H1 (cell line): Measurements from ENCODE around the gene SERPINA12. TPM values are rescaled to one million over a fixed set of nuclear protein-coding genes. Genes with fewer than 3 reads are reported as not detected.

Source experiments
- CTCF ChIA-PET: fragments of 300-600 bp; sonication (Branson Sonifier 250); formaldehyde crosslinking; loops from one replicate; lab custom pipeline; 2021; ENCODE audit not compliant: partially characterized antibody; lab: Charles Lee
- POLR2A ChIA-PET: fragments of 300-600 bp; sonication (Branson Sonifier 250); formaldehyde crosslinking; loops from one replicate; lab custom pipeline; 2021; ENCODE audit warnings: inconsistent platforms; ENCODE audit not compliant: partially characterized antibody; lab: Charles Lee
- DNase-seq, 2 experiments: peaks; one replicate each; pipeline versions ENCODE4 v3.0.0 to v3.0.0-alpha.2; 2010 to 2022; ENCODE audit warnings: low spot score in 2 of 2, low read depth in 1 of 2, mixed read lengths in 1 of 2
- FAIRE-seq: peaks from 2 replicates; lab custom pipeline; 2011; peaks lifted over from hg19 to GRCh38; lab: Jason Lieb, UNC
- H2AFZ ChIP-seq: 2 replicates; pipeline ENCODE4 v1.8.1; 2012; ENCODE audit warnings: low read length, inconsistent platforms
- H2AK5ac ChIP-seq: 2 replicates; pipeline ENCODE4 v1.6.1; 2013; ENCODE audit warnings: low read depth, low read length
- H2BK120ac ChIP-seq: replicated peaks from 2 replicates; pipeline ENCODE3; 2013; ENCODE audit warnings: low read depth, low read length, inconsistent platforms
- H2BK12ac ChIP-seq: 2 replicates; pipeline ENCODE4 v1.6.1; 2013; ENCODE audit warnings: low read depth, low read length
- H2BK15ac ChIP-seq: 2 replicates; pipeline ENCODE4 v1.6.1; 2013; ENCODE audit warnings: low read length
- H2BK20ac ChIP-seq: 2 replicates; pipeline ENCODE4 v1.6.1; 2013; ENCODE audit warnings: low read length
- H2BK5ac ChIP-seq: 2 replicates; pipeline ENCODE4 v1.6.1; 2013; ENCODE audit warnings: low read depth, low read length
- H3K14ac ChIP-seq: 2 replicates; pipeline ENCODE4 v1.6.1; 2013; ENCODE audit warnings: inconsistent platforms; ENCODE audit not compliant: insufficient read length
- H3K18ac ChIP-seq: 2 replicates; pipeline ENCODE4 v1.6.1; 2013; ENCODE audit warnings: low read length; ENCODE audit errors: extremely low read depth
- H3K23ac ChIP-seq: 2 replicates; pipeline ENCODE4 v1.6.1; 2013; ENCODE audit warnings: inconsistent platforms; ENCODE audit not compliant: insufficient read length
- H3K23me2 ChIP-seq: 2 replicates; pipeline ENCODE4 v1.6.1; 2013; ENCODE audit warnings: low read depth, low read length
- H3K27ac ChIP-seq: 2 replicates; pipeline ENCODE4 v1.6.1; 2011; ENCODE audit warnings: low read depth, low read length, inconsistent platforms
- H3K27me3 ChIP-seq, 4 experiments: replicated peaks in 1 of 4; 1 replicate in 1 of 4; 2 replicates in 3 of 4; pipeline versions ENCODE4 v1.6.1 to v1.8.1; 2011 to 2013; ENCODE audit warnings: low read length in 3 of 4, mild to moderate bottlenecking in 3 of 4, inconsistent platforms in 2 of 4, mixed read lengths in 2 of 4, moderate library complexity in 1 of 4; ENCODE audit not compliant: control insufficient read depth in 3 of 4, insufficient read depth in 3 of 4; ENCODE audit errors: extremely low read depth in 1 of 4
- H3K36me3 ChIP-seq, 4 experiments: 2 replicates each; pipeline versions ENCODE4 v1.6.1 to v1.8.1; 2011 to 2013; ENCODE audit warnings: mild to moderate bottlenecking in 4 of 4, low read length in 3 of 4, moderate library complexity in 2 of 4, control low read depth in 1 of 4, inconsistent platforms in 1 of 4; ENCODE audit not compliant: insufficient read depth in 4 of 4, control insufficient read depth in 2 of 4
- H3K4ac ChIP-seq: replicated peaks from 2 replicates; pipeline ENCODE3; 2013; ENCODE audit warnings: low read length, low read depth, mixed read lengths, inconsistent platforms; ENCODE audit not compliant: insufficient read length
- H3K4me1 ChIP-seq, 4 experiments: replicated peaks in 1 of 4; 1 replicate in 1 of 4; 2 replicates in 3 of 4; pipeline versions ENCODE4 v1.6.1 to v1.8.1; 2011 to 2013; ENCODE audit warnings: low read length in 3 of 4, inconsistent platforms in 2 of 4, mixed read lengths in 1 of 4; ENCODE audit not compliant: insufficient read depth in 4 of 4, control insufficient read depth in 3 of 4
- H3K4me2 ChIP-seq, 2 experiments: 2 replicates each; pipeline versions ENCODE4 v1.6.1 to v1.8.1; 2011 to 2013; ENCODE audit warnings: low read depth in 2 of 2, low read length in 2 of 2, control low read depth in 1 of 2, inconsistent platforms in 1 of 2, mild to moderate bottlenecking in 1 of 2; ENCODE audit not compliant: insufficient read depth in 1 of 2
- H3K4me3 ChIP-seq, 4 experiments: fragments of 200-600, 300-600 bp in 1 of 4; sonication (generic), shearing (Covaris generic), sonication (Bioruptor Twin) in 1 of 4; 2 replicates each; pipeline versions ENCODE4 v1.5.1 to v1.8.1; 2011 to 2016; ENCODE audit warnings: low read length in 4 of 4, low read depth in 3 of 4, control low read depth in 2 of 4, inconsistent platforms in 2 of 4, mild to moderate bottlenecking in 2 of 4, mixed read lengths in 1 of 4, moderate library complexity in 1 of 4; ENCODE audit not compliant: insufficient read depth in 2 of 4; ENCODE audit errors: extremely low read depth in 1 of 4
- H3K56ac ChIP-seq: replicated peaks from 2 replicates; pipeline ENCODE3; 2013; ENCODE audit warnings: low read depth, mild to moderate bottlenecking, mixed read lengths, low read length, inconsistent platforms; ENCODE audit not compliant: insufficient read length
- H3K79me1 ChIP-seq: 2 replicates; pipeline ENCODE4 v1.6.1; 2013; ENCODE audit warnings: low read depth, low read length, control low read depth
- H3K79me2 ChIP-seq, 2 experiments: 2 replicates each; pipeline versions ENCODE4 v1.6.1 to v1.8.1; 2012 to 2013; ENCODE audit warnings: low read length in 2 of 2, mild to moderate bottlenecking in 2 of 2, inconsistent platforms in 1 of 2; ENCODE audit not compliant: insufficient read depth in 2 of 2, control insufficient read depth in 1 of 2
- H3K9ac ChIP-seq, 4 experiments: replicated peaks in 1 of 4; 1 replicate in 1 of 4; 2 replicates in 3 of 4; pipeline versions ENCODE4 v1.6.1 to v1.8.1; 2011 to 2013; ENCODE audit warnings: low read depth in 3 of 4, low read length in 3 of 4, control low read depth in 2 of 4, mild to moderate bottlenecking in 2 of 4, moderate library complexity in 2 of 4, inconsistent platforms in 1 of 4; ENCODE audit errors: extremely low read depth in 1 of 4
- H3K9me3 ChIP-seq, 2 experiments: 2 replicates each; pipeline versions ENCODE4 v1.6.1 to v1.8.1; 2012 to 2013; ENCODE audit warnings: mild to moderate bottlenecking in 2 of 2, moderate library complexity in 2 of 2, control low read depth in 1 of 2, inconsistent platforms in 1 of 2, low read depth in 1 of 2, low read length in 1 of 2, mixed read lengths in 1 of 2; ENCODE audit not compliant: insufficient read depth in 2 of 2
- H4K20me1 ChIP-seq, 2 experiments: replicated peaks in 1 of 2; 2 replicates each; pipeline versions ENCODE3 to v1.8.1; 2011 to 2013; ENCODE audit warnings: inconsistent platforms in 2 of 2, low read length in 2 of 2, mild to moderate bottlenecking in 1 of 2; ENCODE audit not compliant: insufficient read depth in 2 of 2, control insufficient read depth in 1 of 2
- H4K5ac ChIP-seq: 2 replicates; pipeline ENCODE4 v1.6.1; 2013; ENCODE audit warnings: low read length, low read depth, mixed read lengths, inconsistent platforms; ENCODE audit not compliant: insufficient read length
- H4K8ac ChIP-seq: 2 replicates; pipeline ENCODE4 v1.8.0; 2013; ENCODE audit warnings: mild to moderate bottlenecking, moderate library complexity, low read length, inconsistent platforms; ENCODE audit not compliant: insufficient read depth; ENCODE audit errors: extremely low read depth
- H4K91ac ChIP-seq: replicated peaks from 2 replicates; pipeline ENCODE3; 2013; ENCODE audit warnings: low read length, mixed read lengths, inconsistent platforms; ENCODE audit not compliant: insufficient read length
- NANOG ChIP-seq: IDR thresholded peaks from 2 replicates; pipeline ENCODE4 v1.6.1; 2011; ENCODE audit warnings: low read length, low read depth, mild to moderate bottlenecking, inconsistent platforms; ENCODE audit not compliant: insufficient read depth, poor library complexity, severe bottlenecking
- SP2 ChIP-seq: IDR thresholded peaks from 2 replicates; pipeline ENCODE4 v1.6.1; 2012; ENCODE audit warnings: mild to moderate bottlenecking, low read length, inconsistent platforms
- TCF12 ChIP-seq: IDR thresholded peaks from 2 replicates; pipeline ENCODE4 v1.6.1; 2011; ENCODE audit warnings: low read depth, mild to moderate bottlenecking, low read length
- TEAD4 ChIP-seq: IDR thresholded peaks from 2 replicates; pipeline ENCODE4 v1.6.1; 2012; ENCODE audit warnings: low read depth, low read length, inconsistent platforms, mixed read lengths
- WGBS, 2 experiments: shearing (Covaris generic) in 1 of 2; methylation state at CpG; one replicate each; pipeline versions ENCODE4 v1.1.6 to v1.1.7; 2013 to 2015; ENCODE audit warnings: low lambda C conversion rate in 2 of 2, mixed read lengths in 2 of 2, inconsistent platforms in 1 of 2, low coverage in 1 of 2, missing lambda C conversion rate in 1 of 2; ENCODE audit not compliant: insufficient replicate concordance in 2 of 2, insufficient coverage in 1 of 2, insufficient read length in 1 of 2; ENCODE audit errors: extremely low coverage in 1 of 2, missing lambda C conversion rate in 1 of 2; 5-methylcytosine and 5-hydroxymethylcytosine counted together
- polyA plus RNA-seq, 7 experiments: library from polyadenylated mRNA; depleted of rRNA in 3 of 7; stranded (reverse) in 5 of 7; unstranded in 2 of 7; fragments of >200 nt in 5 of 7; fragments of 200-250 nt in 2 of 7; gene quantifications; 1 replicate in 5 of 7; 2 replicates in 1 of 7; 4 replicates in 1 of 7; pipeline versions ENCODE4 v1.2.1 to v1.2.3, GENCODE V29; 2011 to 2013; ENCODE audit warnings: missing spikeins in 2 of 7, mixed read lengths in 2 of 7
- total RNA-seq: library from RNA; stranded (reverse); fragmentation: NEBNext Ultra II Directional; extraction: Animal tissue kit (Norgen Biotek cat#: 25700); gene quantifications from 2 replicates; pipeline ENCODE4 v1.2.1, GENCODE V29; 2021

The SERPINA12 gene
- total and polyA plus RNA-seq, 2 of the 8 experiments (the other 6 are each of a cell fraction or from before 2014, with no cell fraction given) = not detected

DNA sequence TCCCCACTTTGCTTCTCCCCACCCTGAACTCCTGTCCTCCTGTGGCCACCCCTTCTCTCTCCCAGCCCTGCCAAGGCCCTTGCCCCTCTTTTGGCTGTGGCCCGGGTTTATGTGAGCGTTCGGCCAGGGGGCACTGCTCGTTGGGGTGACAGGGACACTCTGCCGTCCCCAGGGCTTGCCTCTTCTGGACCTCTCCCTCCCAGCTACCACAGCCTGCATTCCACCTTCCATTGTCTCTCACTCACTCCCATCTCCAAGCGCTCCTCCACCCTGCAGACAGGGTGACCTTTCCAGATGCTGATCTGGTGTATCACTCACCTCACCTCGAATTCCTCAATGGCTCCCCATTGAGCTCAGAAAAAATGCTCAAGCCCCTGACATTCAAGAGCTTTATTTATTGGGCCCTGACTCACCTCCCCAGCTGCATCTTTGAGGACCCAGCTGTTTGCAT is 34.7 kb downstream of the SERPINA12 start:
- H2AK5ac ChIP-seq = no peak overlapping the region
- ChIA-PET CTCF (interaction anchor here (0.9 to 4.6 kb wide), 4 partner anchors 12 to 76 kb away, joined by 3 to 51 read pairs (median 10); no protein-coding TSS in a partner anchor), POLR2A (interaction anchor here (1.2 kb wide), 1 partner anchor 12 kb away, joined by 3 read pairs; no protein-coding TSS in a partner anchor)
- H3K4me2 ChIP-seq = no peak overlapping the region
- no peak overlapping the region for H2BK120ac ChIP-seq
- no peak overlapping the region for H3K9ac ChIP-seq
- FAIRE-seq (no peak), DNase-seq (peak in 1 of 2 experiments; percentile 27)
- H3K4ac ChIP-seq = no peak overlapping the region
- no peak overlapping the region for H2AFZ ChIP-seq
- H3K27me3 ChIP-seq = no peaks in the 10 kb centered on the region; a peak in 1 of 7 replicates
- H2BK12ac ChIP-seq = peak overlapping the region; percentile 63; the same call in 1 of the 2 replicates
- no peaks in the 10 kb centered on the region for H3K79me1 ChIP-seq
- H2BK15ac ChIP-seq = no peak overlapping the region
- H3K23me2 ChIP-seq = no peaks in the 10 kb centered on the region
- TF ChIP-seq SP2 (no peak), TCF12 (0 out of 2 replicates have a peak, but pooled peaks have one; percentile 11), NANOG (no peak), TEAD4 (peak; percentile 35; the same call in 1 of the 2 replicates)
- H4K20me1 ChIP-seq = no peaks in the 10 kb centered on the region
- H3K9me3 ChIP-seq = peaks cover 12 to 17% of the 10 kb centered on the region in 2 experiments
- no peak overlapping the region for H3K27ac ChIP-seq
- H2BK5ac ChIP-seq = no peak overlapping the region
- H3K4me3 ChIP-seq = no peak overlapping the region
- 87% methylated on average over 6 of the region's 7 CpGs; no CpG with 5 or more reads in 1 of the 2 experiments for WGBS, 2 experiments
- no peak overlapping the region for H4K8ac ChIP-seq
- H3K14ac ChIP-seq = no peak overlapping the region
- no peaks in the 10 kb centered on the region; a peak in 1 of 8 replicates for H3K36me3 ChIP-seq
- H3K18ac ChIP-seq = no peak overlapping the region
- no peak overlapping the region for H3K23ac ChIP-seq
- H4K5ac ChIP-seq = no peak overlapping the region
- no peak overlapping the region for H2BK20ac ChIP-seq
- H4K91ac ChIP-seq = no peak overlapping the region
- no peaks in the 10 kb centered on the region for H3K79me2 ChIP-seq
- H3K4me1 ChIP-seq = peaks cover 0 to 5% (median 1%) of the 10 kb centered on the region in 4 experiments; a peak in 3 of 7 replicates
- H3K56ac ChIP-seq = no peak overlapping the region
